Measurements from ENCODE around the gene LMAN2.
A peak's percentile ranks its signal among the peaks of the same experiment; 100 is the strongest.
"Not testable (repeated sequence)": the region's sequence is repeated elsewhere in the genome, so short reads cannot be mapped to it uniquely, and the experiment has no call there.

The LMAN2 gene

GRCh38 chr5:177378884-177379883, 27.7 kb upstream of the LMAN2 start:
- no peak for DNase-seq (ENCODE audit: low read depth)

GRCh38 chr5:177377851-177378776, 26.6 kb upstream of the LMAN2 start:
- DNase-seq (ENCODE audit: low read depth): no peak

GRCh38 chr5:177376107-177376506, 24.6 kb upstream of the LMAN2 start:
- DNase-seq (ENCODE audit: low read depth): no peak

- DNase-seq (ENCODE audit: low read depth): not testable (repeated sequence)
These were observed 24.0 kb upstream of the LMAN2 start for GRCh38 chr5:177375516-177375915.

GRCh38 chr5:177374211-177374610, 22.7 kb upstream of the LMAN2 start:
- DNase-seq (ENCODE audit: low read depth): no peak

- no peak for DNase-seq (ENCODE audit: low read depth)
These were observed 22.3 kb upstream of the LMAN2 start for GRCh38 chr5:177373806-177374205.

GRCh38 chr5:177372910-177373309, 21.4 kb upstream of the LMAN2 start:
- no peak for DNase-seq (ENCODE audit: low read depth)

GRCh38 chr5:177372034-177372896, 20.8 kb upstream of the LMAN2 start:
- DNase-seq (ENCODE audit: low read depth): peak; percentile 22

GRCh38 chr5:177371120-177372033, 19.9 kb upstream of the LMAN2 start:
- no peak for DNase-seq (ENCODE audit: low read depth)

- DNase-seq (ENCODE audit: low read depth): peak; percentile 14
These were observed 19.1 kb upstream of the LMAN2 start for GRCh38 chr5:177370488-177371119.

- DNase-seq (ENCODE audit: low read depth): no peak
These were observed 18.4 kb upstream of the LMAN2 start for GRCh38 chr5:177369645-177370440.

- no peak for DNase-seq (ENCODE audit: low read depth)
These were observed 17.6 kb upstream of the LMAN2 start for GRCh38 chr5:177368869-177369644.

GRCh38 chr5:177367981-177368868, 16.8 kb upstream of the LMAN2 start:
- DNase-seq (ENCODE audit: low read depth): no peak

GRCh38 chr5:177367323-177367848, 15.9 kb upstream of the LMAN2 start:
- DNase-seq (ENCODE audit: low read depth): no peak

- no peak for DNase-seq (ENCODE audit: low read depth)
These were observed 15.3 kb upstream of the LMAN2 start for GRCh38 chr5:177366528-177367322.

- no peak for DNase-seq (ENCODE audit: low read depth)
These were observed 14.5 kb upstream of the LMAN2 start for GRCh38 chr5:177365845-177366527.
